Lower lobe of right lung (tissue), 2 donors: ENCODE data around the gene VPS35. TPM values are rescaled to one million over a fixed set of nuclear protein-coding genes. Genes with fewer than 3 reads are reported as not detected.

Source experiments
- ATAC-seq, 2 donors: fragments of 200-7000 bp; cut with Tn5 transposase; one replicate each; pipeline ENCODE4 v1.9.1; 2020 to 2022; ENCODE audit warnings: mild to moderate bottlenecking in 2 of 2, moderate library complexity in 2 of 2
- DNase-seq: peaks from one replicate; pipeline ENCODE4 v3.0.0-alpha.2; 2020
- H3K27ac ChIP-seq: fragments of 200-600 bp; one replicate; pipeline ENCODE4 v1.8.0; 2022
- H3K27me3 ChIP-seq: fragments of 200-600 bp; one replicate; pipeline ENCODE4 v1.8.0; 2022; ENCODE audit warnings: low read depth
- H3K36me3 ChIP-seq: fragments of 200-600 bp; one replicate; pipeline ENCODE4 v1.8.0; 2022; ENCODE audit warnings: mild to moderate bottlenecking
- H3K4me1 ChIP-seq: fragments of 200-600 bp; one replicate; pipeline ENCODE4 v1.8.0; 2022
- H3K4me3 ChIP-seq: fragments of 200-600 bp; one replicate; pipeline ENCODE4 v1.8.0; 2022; ENCODE audit warnings: mild to moderate bottlenecking
- H3K9me3 ChIP-seq: fragments of 200-600 bp; one replicate; pipeline ENCODE4 v1.8.0; 2022
- CTCF ChIP-seq: fragments of 200-600 bp; IDR thresholded peaks from one replicate; pipeline ENCODE4 v1.8.0; 2022; ENCODE audit warnings: antibody characterized with exemption, mild to moderate bottlenecking
- intact Hi-C: fragments of 100-400 bp; cut with DNase I; formaldehyde crosslinking; loops from one replicate; pipeline ENCODE4 v1.11.0; 2022
- total RNA-seq: library from RNA; stranded (reverse); fragmentation: NEBNext Ultra II Directional; extraction: Animal tissue kit (Norgen Biotek cat#: 25700); gene quantifications from one replicate; pipeline ENCODE4 v1.2.1, GENCODE V29; 2021
- donor health status: DM: no; HTN: yes; CAD: no; lungs with severe emphysema.

VPS35 gene
- total RNA-seq, 1 donor from 2014 or later = 98.9 TPM

- no peak for TF ChIP-seq CTCF
- no peaks in the 10 kb centered on the region for H3K36me3 ChIP-seq
- no peaks in the 10 kb centered on the region for H3K4me1 ChIP-seq
- no peak overlapping the region for H3K4me3 ChIP-seq
- H3K27me3 ChIP-seq = no peaks in the 10 kb centered on the region
- no peak overlapping the region for H3K27ac ChIP-seq
- DNase-seq = no peak
- intact Hi-C loops = no loop called here
- ATAC-seq = peak; percentile 50 to 68
- no peaks in the 10 kb centered on the region for H3K9me3 ChIP-seq
These were observed 22.4 kb upstream of the VPS35 start for GRCh38 chr16:46711106-46712058.

GRCh38 chr16:46709469-46710005 is 20.6 kb upstream of the VPS35 start:
- intact Hi-C loops = no loop called here
- no peak overlapping the region for H3K27ac ChIP-seq

GRCh38 chr16:46706642-46707041 is 17.7 kb upstream of the VPS35 start:
- H3K4me1 ChIP-seq = no peaks in the 10 kb centered on the region
- no peak overlapping the region for H3K4me3 ChIP-seq
- DNase-seq = no peak
- no peaks in the 10 kb centered on the region for H3K9me3 ChIP-seq
- intact Hi-C loops = no loop called here
- no peaks in the 10 kb centered on the region for H3K36me3 ChIP-seq
- ATAC-seq = no peak
- H3K27me3 ChIP-seq = no peaks in the 10 kb centered on the region
- no peak for TF ChIP-seq CTCF
- no peak overlapping the region for H3K27ac ChIP-seq

More at GRCh38 chr16:46709469-46710005, 20.6 kb upstream of the VPS35 start:
- no peak for DNase-seq
- no peak for TF ChIP-seq CTCF
- Histone ChIP-seq H3K27me3 (no peaks in the 10 kb centered on the region), H3K36me3 (no peaks in the 10 kb centered on the region), H3K4me1 (no peaks in the 10 kb centered on the region), H3K4me3 (no peak overlapping the region), H3K9me3 (no peaks in the 10 kb centered on the region)
- no peak for ATAC-seq

- no peak overlapping the region for H3K27ac ChIP-seq
- ATAC-seq (no peak), DNase-seq (no peak)
- H3K4me3 ChIP-seq = no peak overlapping the region
- intact Hi-C loops = no loop called here
- no peaks in the 10 kb centered on the region for H3K27me3 ChIP-seq
- H3K4me1 ChIP-seq = no peaks in the 10 kb centered on the region
- H3K36me3 ChIP-seq = no peaks in the 10 kb centered on the region
- no peaks in the 10 kb centered on the region for H3K9me3 ChIP-seq
- TF ChIP-seq CTCF = no peak
These were observed 13.1 kb upstream of the VPS35 start for GRCh38 chr16:46702030-46702429.

- DNase-seq = no peak
- H3K4me3 ChIP-seq = no peak overlapping the region
- no peaks in the 10 kb centered on the region for H3K27me3 ChIP-seq
- H3K4me1 ChIP-seq = no peaks in the 10 kb centered on the region
- H3K36me3 ChIP-seq = no peaks in the 10 kb centered on the region
- H3K27ac ChIP-seq = no peak overlapping the region
- H3K9me3 ChIP-seq = no peaks in the 10 kb centered on the region
- no peak for ATAC-seq
- intact Hi-C loops = no loop called here
- no peak for TF ChIP-seq CTCF
These were observed 12.6 kb upstream of the VPS35 start for GRCh38 chr16:46701615-46702014.
